ENCODE measurements around the gene USP34.

GRCh38 chr2:61178603-61179545 lies 292.0 kb downstream of the USP34 start:
- TF ChIP-seq, protein P1, sequence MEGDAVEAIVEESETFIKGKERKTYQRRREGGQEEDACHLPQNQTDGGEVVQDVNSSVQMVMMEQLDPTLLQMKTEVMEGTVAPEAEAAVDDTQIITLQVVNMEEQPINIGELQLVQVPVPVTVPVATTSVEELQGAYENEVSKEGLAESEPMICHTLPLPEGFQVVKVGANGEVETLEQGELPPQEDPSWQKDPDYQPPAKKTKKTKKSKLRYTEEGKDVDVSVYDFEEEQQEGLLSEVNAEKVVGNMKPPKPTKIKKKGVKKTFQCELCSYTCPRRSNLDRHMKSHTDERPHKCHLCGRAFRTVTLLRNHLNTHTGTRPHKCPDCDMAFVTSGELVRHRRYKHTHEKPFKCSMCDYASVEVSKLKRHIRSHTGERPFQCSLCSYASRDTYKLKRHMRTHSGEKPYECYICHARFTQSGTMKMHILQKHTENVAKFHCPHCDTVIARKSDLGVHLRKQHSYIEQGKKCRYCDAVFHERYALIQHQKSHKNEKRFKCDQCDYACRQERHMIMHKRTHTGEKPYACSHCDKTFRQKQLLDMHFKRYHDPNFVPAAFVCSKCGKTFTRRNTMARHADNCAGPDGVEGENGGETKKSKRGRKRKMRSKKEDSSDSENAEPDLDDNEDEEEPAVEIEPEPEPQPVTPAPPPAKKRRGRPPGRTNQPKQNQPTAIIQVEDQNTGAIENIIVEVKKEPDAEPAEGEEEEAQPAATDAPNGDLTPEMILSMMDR (conservative IDR thresholded peaks at IDR 0.05; ENCODE audit: low read depth in 2 of 2): no peak
- no peak for TF ChIP-seq CREB1 (CRISPR knock-in tag; IDR thresholded peaks at IDR 0.05; ENCODE audit: low read depth)
